NB4 (cell line): ENCODE measurements around the gene EHBP1L1.

Experiments
- CTCF ChIP-seq: IDR thresholded peaks from one replicate; pipeline ENCODE4 v1.5.1; 2012; ENCODE audit warnings: low read depth, low read length
- MYC ChIP-seq: IDR thresholded peaks from 2 replicates; pipeline ENCODE4 v1.6.1; 2011; ENCODE audit warnings: low read depth, low read length
- POLR2A ChIP-seq: IDR thresholded peaks from 2 replicates; pipeline ENCODE4 v1.6.1; 2011; ENCODE audit warnings: mild to moderate bottlenecking; ENCODE audit not compliant: insufficient read length; ENCODE audit errors: extremely low read depth

GRCh38 chr11:65641297-65642013, 65.6 kb downstream of the EHBP1L1 start:
- TF ChIP-seq CTCF (no peak), POLR2A (no peak), MYC (no peak)
